ENCODE data around the gene TLE5.

GRCh38 chr19:3094601-3095440 is 32.5 kb upstream of the TLE5 start:
- TF ChIP-seq POLR2A (IDR thresholded peaks at IDR 0.05) (no peak), EP300 (IDR thresholded peaks at IDR 0.05) (no peak), CTCF (IDR thresholded peaks at IDR 0.05) (no peak), POLR2AphosphoS5 (IDR thresholded peaks at IDR 0.05) (no peak)

All from suprapubic skin (tissue), 4 donors.